Sigmoid colon (tissue), 7 donors: Measurements from ENCODE around the gene TMEM144. TPM values are rescaled to one million over a fixed set of nuclear protein-coding genes. Genes with fewer than 3 reads are reported as not detected.

Experiments
- DNase-seq: peaks from one replicate; pipeline ENCODE4 v3.0.0-alpha.2; 2019
- H3K27ac ChIP-seq, 4 donors: fragments of 200-600 bp; sonication (generic); one replicate each; pipeline ENCODE4 v1.5.1; 2016 to 2019; ENCODE audit warnings: mild to moderate bottlenecking in 1 of 4
- H3K27me3 ChIP-seq, 3 donors: fragments of 200-600 bp; sonication (generic); one replicate each; pipeline ENCODE4 v1.5.1; 2019; ENCODE audit warnings: mild to moderate bottlenecking in 1 of 3
- H3K36me3 ChIP-seq, 4 donors: fragments of 200-600 bp; sonication (generic); one replicate each; pipeline ENCODE4 v1.5.1; 2016 to 2019
- H3K4me1 ChIP-seq, 4 donors: fragments of 200-600 bp; sonication (generic); one replicate each; pipeline ENCODE4 v1.5.1; 2017 to 2019
- H3K4me3 ChIP-seq, 4 donors: fragments of 200-600 bp; sonication (generic); one replicate each; pipeline ENCODE4 v1.5.1; 2017 to 2019; ENCODE audit warnings: mild to moderate bottlenecking in 2 of 4, moderate library complexity in 1 of 4
- H3K9me3 ChIP-seq, 4 donors: fragments of 200-600 bp in 3 of 4; sonication (generic) in 3 of 4; one replicate each; pipeline versions ENCODE4 v1.5.1 to v1.6.1; 2013 to 2019
- EP300 ChIP-seq, 4 donors: sonication (generic); formaldehyde crosslinking; IDR thresholded peaks; one replicate each; pipeline ENCODE4 v1.6.1; 2017; ENCODE audit warnings: antibody characterized with exemption in 4 of 4
- POLR2A ChIP-seq, 2 donors: fragments of 450-650 bp; IDR thresholded peaks; one replicate each; pipeline ENCODE4 v1.6.1; 2016; ENCODE audit warnings: antibody characterized with exemption in 2 of 2, mild to moderate bottlenecking in 2 of 2, moderate library complexity in 2 of 2
- POLR2AphosphoS5 ChIP-seq, 4 donors: sonication (generic); formaldehyde crosslinking; IDR thresholded peaks; one replicate each; pipeline ENCODE4 v1.6.1; 2017; ENCODE audit warnings: antibody characterized with exemption in 4 of 4
- WGBS, 2 donors: extraction: QIAGEN DNeasy Blood & Tissue Kit; methylation state at CpG; one replicate each; pipeline ENCODE4 v1.1.7; 2013; 5-methylcytosine and 5-hydroxymethylcytosine counted together
- intact Hi-C: fragments of 100-400 bp; cut with DNase I; formaldehyde crosslinking; loops from one replicate; pipeline ENCODE4 v1.15.1; 2023
- polyA plus RNA-seq, 3 donors: library from polyadenylated mRNA; stranded (reverse); fragments of 200-250 nt; gene quantifications; one replicate each; pipeline ENCODE4 v1.2.3, GENCODE V29; 2013
- total RNA-seq, 4 donors: library from RNA; depleted of rRNA; stranded (reverse); fragments of >200 nt; gene quantifications; one replicate each; pipeline ENCODE4 v1.1.0, GENCODE V29; 2016
- TF ChIP-seq, protein P1 (sequence below), 4 experiments: fragments of 450-650 bp in 3 of 4; fragments of 200-600 bp in 1 of 4; IDR thresholded peaks; one replicate each; pipeline ENCODE4 v1.5.1; 2016 to 2019; ENCODE audit warnings: antibody characterized with exemption in 4 of 4, mild to moderate bottlenecking in 3 of 4, moderate library complexity in 2 of 4
- donor health status: healthy with polysubstance abuse.
- donor health status: Bipolar disorder and iron deficiency.
- donor health status: healthy.

TMEM144 gene
- total and polyA plus RNA-seq, 7 donors = 3.5 to 12.1 (median 6.4) TPM

DNA sequence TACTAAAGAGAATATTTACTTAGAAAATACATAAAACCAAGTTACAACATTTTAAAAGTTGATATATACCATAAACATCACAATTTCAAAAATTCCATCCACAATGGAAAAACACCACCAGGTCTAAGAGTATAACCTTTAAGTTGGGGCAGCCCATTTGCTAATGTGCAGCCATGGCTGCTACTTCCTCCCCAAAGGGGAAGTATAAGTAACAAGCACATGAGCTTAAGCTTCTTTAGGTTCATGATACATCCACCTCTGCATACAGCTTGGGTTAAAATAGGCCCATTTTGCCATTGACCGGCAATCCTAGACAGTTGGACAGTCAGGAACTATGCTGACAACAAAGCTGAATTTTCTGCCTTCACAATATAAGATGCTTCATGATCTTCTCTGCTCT lies 20.9 kb upstream of the TMEM144 start:
- Histone ChIP-seq H3K9me3 (no peaks in the 10 kb centered on the region), H3K36me3 (peaks cover 0 to 7% (median 0%) of the 10 kb centered on the region in 4 donors), H3K4me1 (no peaks in the 10 kb centered on the region), H3K27me3 (no peaks in the 10 kb centered on the region), H3K27ac (no peak overlapping the region), H3K4me3 (no peak overlapping the region)
- intact Hi-C loops = no loop called here
- no peak for DNase-seq
- WGBS, 2 donors = 91 to 97% methylated on average over 1 of the region's 1 CpG
- TF ChIP-seq, protein P1, sequence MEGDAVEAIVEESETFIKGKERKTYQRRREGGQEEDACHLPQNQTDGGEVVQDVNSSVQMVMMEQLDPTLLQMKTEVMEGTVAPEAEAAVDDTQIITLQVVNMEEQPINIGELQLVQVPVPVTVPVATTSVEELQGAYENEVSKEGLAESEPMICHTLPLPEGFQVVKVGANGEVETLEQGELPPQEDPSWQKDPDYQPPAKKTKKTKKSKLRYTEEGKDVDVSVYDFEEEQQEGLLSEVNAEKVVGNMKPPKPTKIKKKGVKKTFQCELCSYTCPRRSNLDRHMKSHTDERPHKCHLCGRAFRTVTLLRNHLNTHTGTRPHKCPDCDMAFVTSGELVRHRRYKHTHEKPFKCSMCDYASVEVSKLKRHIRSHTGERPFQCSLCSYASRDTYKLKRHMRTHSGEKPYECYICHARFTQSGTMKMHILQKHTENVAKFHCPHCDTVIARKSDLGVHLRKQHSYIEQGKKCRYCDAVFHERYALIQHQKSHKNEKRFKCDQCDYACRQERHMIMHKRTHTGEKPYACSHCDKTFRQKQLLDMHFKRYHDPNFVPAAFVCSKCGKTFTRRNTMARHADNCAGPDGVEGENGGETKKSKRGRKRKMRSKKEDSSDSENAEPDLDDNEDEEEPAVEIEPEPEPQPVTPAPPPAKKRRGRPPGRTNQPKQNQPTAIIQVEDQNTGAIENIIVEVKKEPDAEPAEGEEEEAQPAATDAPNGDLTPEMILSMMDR (IDR thresholded peaks at IDR 0.05) = no peak

DNA sequence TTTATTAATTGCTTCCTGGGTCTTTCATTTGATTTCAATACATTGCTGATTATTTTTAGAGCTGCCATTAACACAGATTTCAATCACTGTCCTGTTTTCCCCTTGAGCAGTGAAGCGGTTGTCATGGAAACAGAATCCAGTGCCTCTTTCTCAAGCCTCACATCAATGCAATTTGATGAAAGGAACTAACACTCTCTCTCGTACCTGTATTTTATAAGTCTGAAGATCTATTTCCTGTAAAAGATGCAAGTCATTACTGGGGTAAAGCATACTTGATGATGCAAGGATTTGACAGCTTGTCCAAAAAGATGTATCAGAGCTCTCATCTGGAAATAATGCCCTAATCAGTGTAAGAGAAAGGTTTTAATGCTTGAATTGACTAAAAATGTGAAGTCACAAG lies 19.6 kb upstream of the TMEM144 start:
- WGBS, 2 donors = 75 to 86% methylated on average over 2 of the region's 2 CpGs
- intact Hi-C loops = no loop called here
- Histone ChIP-seq H3K27ac (no peak overlapping the region), H3K9me3 (no peaks in the 10 kb centered on the region), H3K27me3 (no peaks in the 10 kb centered on the region), H3K4me3 (no peak overlapping the region), H3K4me1 (no peaks in the 10 kb centered on the region), H3K36me3 (peaks cover 0 to 7% (median 0%) of the 10 kb centered on the region in 4 donors)
- DNase-seq = no peak
- TF ChIP-seq POLR2A (IDR thresholded peaks at IDR 0.05) = no peak
- no peak for TF ChIP-seq POLR2AphosphoS5 (IDR thresholded peaks at IDR 0.05)
- TF ChIP-seq, protein P1 (IDR thresholded peaks at IDR 0.05) = no peak
- TF ChIP-seq EP300 (IDR thresholded peaks at IDR 0.05) = no peak

DNA sequence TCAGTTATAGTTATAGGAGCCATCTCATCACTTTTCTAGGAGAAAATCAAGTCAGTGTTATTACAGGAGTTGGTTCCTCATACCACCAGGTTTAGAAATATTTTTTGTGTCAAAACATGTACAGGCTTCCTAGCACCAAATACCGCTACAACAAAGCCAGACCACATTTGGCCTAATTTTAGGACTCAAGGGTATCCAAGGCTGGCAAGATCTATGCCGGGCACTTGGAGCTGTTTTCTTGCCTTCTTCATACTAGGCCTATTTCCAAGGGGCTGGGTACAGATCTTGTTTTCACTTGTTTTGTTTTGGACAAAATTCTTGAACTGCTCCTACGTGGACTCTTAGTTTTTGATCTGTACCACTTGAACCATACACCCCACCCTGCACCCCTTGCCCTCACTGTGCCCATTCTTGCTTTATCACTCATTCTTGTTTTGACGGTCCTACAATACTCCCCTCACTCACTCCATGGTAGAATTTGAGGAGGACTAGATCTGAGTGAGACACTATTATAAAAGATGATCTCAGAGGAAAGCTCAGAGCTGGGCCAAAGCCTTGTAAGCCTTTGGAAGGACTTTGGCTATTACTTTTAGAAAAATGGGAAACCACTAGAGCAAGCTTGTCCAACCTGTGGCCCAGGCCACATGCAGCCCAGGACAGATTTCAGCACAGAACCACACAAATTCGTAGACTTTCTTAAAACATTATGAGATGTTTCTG lies 17.7 kb upstream of the TMEM144 start:
- H3K9me3 ChIP-seq = no peaks in the 10 kb centered on the region
- no peak overlapping the region for H3K4me3 ChIP-seq
- H3K27me3 ChIP-seq = no peaks in the 10 kb centered on the region
- intact Hi-C loops = no loop called here
- TF ChIP-seq EP300 (IDR thresholded peaks at IDR 0.05) (no peak), POLR2A (IDR thresholded peaks at IDR 0.05) (no peak), POLR2AphosphoS5 (IDR thresholded peaks at IDR 0.05) (no peak)
- TF ChIP-seq, protein P1 (IDR thresholded peaks at IDR 0.05) = no peak
- no peaks in the 10 kb centered on the region for H3K4me1 ChIP-seq
- WGBS, 2 donors = 90 to 93% methylated on average over 5 of the region's 5 CpGs
- no peak overlapping the region for H3K27ac ChIP-seq
- peaks cover 0 to 5% (median 0%) of the 10 kb centered on the region in 4 donors for H3K36me3 ChIP-seq
- no peak for DNase-seq

DNA sequence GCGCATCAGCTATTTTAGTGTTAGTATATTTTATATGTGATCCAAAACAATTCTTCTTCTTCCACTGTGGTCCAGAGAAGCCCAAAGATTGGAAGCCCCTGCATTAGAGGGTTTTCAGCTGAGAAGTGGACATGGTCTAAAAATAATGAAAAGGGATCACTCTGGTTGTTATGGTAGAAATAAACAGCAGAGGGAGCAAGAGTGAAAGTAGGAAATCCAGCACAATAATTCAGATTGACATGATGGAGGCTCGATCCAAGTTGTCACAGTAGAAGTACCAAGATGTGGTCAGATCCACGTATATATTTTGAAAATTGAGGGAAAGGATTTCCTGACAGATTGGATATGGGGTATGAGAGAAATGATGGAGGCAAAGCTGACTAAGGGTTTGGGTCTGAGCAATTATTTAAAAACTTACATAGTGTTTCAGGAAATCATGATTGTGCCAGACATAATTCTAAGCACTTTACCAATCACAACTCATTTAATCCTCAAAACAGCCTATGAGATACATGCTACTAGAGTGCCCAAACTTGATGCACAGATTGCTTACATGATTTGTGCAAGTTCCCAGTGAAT lies 17.0 kb upstream of the TMEM144 start:
- Histone ChIP-seq H3K4me1 (no peaks in the 10 kb centered on the region), H3K4me3 (no peak overlapping the region), H3K27me3 (no peaks in the 10 kb centered on the region), H3K36me3 (peaks cover 0 to 4% (median 0%) of the 10 kb centered on the region in 4 donors), H3K9me3 (no peaks in the 10 kb centered on the region), H3K27ac (no peak overlapping the region)
- WGBS, 2 donors = 34 to 37% methylated on average over 3 of the region's 3 CpGs
- TF ChIP-seq POLR2A (IDR thresholded peaks at IDR 0.05) = no peak
- peak in 1 of 4 donors; percentile 25 for TF ChIP-seq POLR2AphosphoS5 (IDR thresholded peaks at IDR 0.05)
- TF ChIP-seq, protein P1 (IDR thresholded peaks at IDR 0.05) = peak in 3 of 4 experiments; percentile 35 to 48 (median 43)
- no peak for TF ChIP-seq EP300 (IDR thresholded peaks at IDR 0.05)
- intact Hi-C loops = no loop called here
- DNase-seq = no peak
